Adrenal gland (tissue), 12 donors: ENCODE results near the gene PTS. TPM values are rescaled to one million over a fixed set of nuclear protein-coding genes. Genes with fewer than 3 reads are reported as not detected.

Experiments
- DNase-seq, 7 donors: peaks; one replicate each; pipeline ENCODE4 v3.0.0-alpha.2; 2019 to 2020
- H3K27ac ChIP-seq, 5 donors: fragments of 200-600 bp; sonication (generic) in 4 of 5; 1 replicate in 3 of 5; 2 replicates in 2 of 5; pipeline versions ENCODE4 v1.5.1 to v1.8.0; 2016 to 2020; ENCODE audit warnings: mild to moderate bottlenecking in 1 of 5
- H3K27me3 ChIP-seq: fragments of 200-600 bp; 2 replicates; pipeline ENCODE4 v1.8.0; 2021
- H3K36me3 ChIP-seq, 2 donors: fragments of 200-600 bp; replicated peaks in 1 of 2; 1 replicate in 1 of 2; 2 replicates in 1 of 2; pipeline versions ENCODE4 v1.5.1 to v1.8.0; 2018 to 2022
- H3K4me1 ChIP-seq, 2 donors: fragments of 200-600 bp; replicated peaks in 1 of 2; 1 replicate in 1 of 2; 2 replicates in 1 of 2; pipeline versions ENCODE4 v1.5.1 to v1.8.0; 2018 to 2021
- H3K4me3 ChIP-seq, 4 donors: fragments of 200-600 bp; sonication (generic) in 3 of 4; one replicate each; pipeline ENCODE4 v1.5.1; 2016 to 2018
- H3K9me3 ChIP-seq, 3 donors: fragments of 200-600 bp; sonication (generic) in 1 of 3; replicated peaks in 1 of 3; 1 replicate in 2 of 3; 2 replicates in 1 of 3; pipeline versions ENCODE4 v1.5.1 to v1.8.0; 2016 to 2021
- POLR2A ChIP-seq, 2 donors: fragments of 450-650 bp; IDR thresholded peaks; one replicate each; pipeline ENCODE4 v1.6.1; 2017; ENCODE audit warnings: antibody characterized with exemption in 2 of 2, mild to moderate bottlenecking in 2 of 2, moderate library complexity in 1 of 2
- whole genome bisulfite sequencing, 4 donors: extraction: QIAGEN DNeasy Blood & Tissue Kit in 2 of 4; methylation state at CpG; one replicate each; pipeline versions ENCODE4 v1.1.5 to v1.1.7; 2013 to 2017; 5-methylcytosine and 5-hydroxymethylcytosine counted together
- intact Hi-C, 2 donors: fragments of 100-400 bp; cut with DNase I; formaldehyde crosslinking; loops; one replicate each; pipeline versions ENCODE4 v1.14.1 to v1.15.0; 2022 to 2023
- polyA plus RNA-seq, 3 donors: library from polyadenylated mRNA; stranded (reverse); fragments of 200-250 nt in 2 of 3; fragments of 350-450 nt in 1 of 3; fragmentation: Illumina TruSeq in 1 of 3; extraction: RNeasy Lipid Tissue Mini Kit (QIAGEN cat#74804) in 1 of 3; gene quantifications; one replicate each; pipeline ENCODE4 v1.2.3, GENCODE V29; 2013 to 2014
- total RNA-seq, 9 donors: library from RNA; depleted of rRNA in 4 of 9; stranded (reverse); fragments of >200 nt in 4 of 9; fragments of 120-200 nt in 1 of 9; fragmentation: NEBNext Ultra II Directional in 1 of 9; extraction: Animal tissue kit (Norgen Biotek cat#: 25700) in 1 of 9; gene quantifications; one replicate each; pipeline versions ENCODE4 v1.1.0 to v1.2.4, GENCODE V29; 2013 to 2023
- TF ChIP-seq, protein P1 (sequence below), 6 experiments: fragments of 450-650 bp in 4 of 6; fragments of 200-600 bp in 2 of 6; sonication (generic) in 1 of 6; IDR thresholded peaks; 1 replicate in 5 of 6; 2 replicates in 1 of 6; pipeline versions ENCODE4 v1.5.1 to v1.8.0; 2016 to 2021; ENCODE audit warnings: antibody characterized with exemption in 6 of 6, mild to moderate bottlenecking in 2 of 6, moderate library complexity in 1 of 6
- donor health status: healthy with polysubstance abuse.
- donor health status: Bipolar disorder and iron deficiency.
- donor health status: DM: yes; HTN: yes; CAD: no.
- donor health status: DM: no; HTN: no; CAD: no.
- donor health status: DM: no; HTN: no; CAD: no.
- donor health status: DM: yes; HTN: yes; CAD: no.

PTS gene
- total and polyA plus RNA-seq, 12 donors, result 47.2 to 390 (median 79.1) TPM

DNA sequence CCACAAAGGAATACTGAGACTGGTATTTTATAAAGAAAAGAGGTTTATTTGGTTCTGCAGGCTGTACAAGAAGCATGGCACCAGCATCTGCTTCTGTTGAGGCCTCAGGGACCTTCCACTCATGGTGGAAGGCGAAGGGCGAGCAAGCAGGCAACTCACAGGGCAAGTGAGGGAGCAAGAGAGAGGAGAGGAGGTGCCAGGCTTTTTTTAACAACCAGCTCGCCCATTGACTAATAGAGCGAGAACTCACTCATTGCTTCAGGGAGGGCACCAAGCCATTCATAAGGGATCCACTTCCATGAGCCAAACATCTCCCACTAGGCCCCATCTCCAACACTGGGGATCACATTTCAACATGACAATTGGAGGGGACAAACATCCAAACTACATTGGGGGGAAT is 1.2 kb downstream of the PTS start:
- H3K36me3 ChIP-seq, result peaks cover 0 to 29% of the 10 kb centered on the region in 2 donors
- peaks cover 0 to 20% of the 10 kb centered on the region in 2 donors for H3K4me1 ChIP-seq
- no peak for TF ChIP-seq POLR2A (IDR thresholded peaks at IDR 0.05)
- TF ChIP-seq, protein P1, sequence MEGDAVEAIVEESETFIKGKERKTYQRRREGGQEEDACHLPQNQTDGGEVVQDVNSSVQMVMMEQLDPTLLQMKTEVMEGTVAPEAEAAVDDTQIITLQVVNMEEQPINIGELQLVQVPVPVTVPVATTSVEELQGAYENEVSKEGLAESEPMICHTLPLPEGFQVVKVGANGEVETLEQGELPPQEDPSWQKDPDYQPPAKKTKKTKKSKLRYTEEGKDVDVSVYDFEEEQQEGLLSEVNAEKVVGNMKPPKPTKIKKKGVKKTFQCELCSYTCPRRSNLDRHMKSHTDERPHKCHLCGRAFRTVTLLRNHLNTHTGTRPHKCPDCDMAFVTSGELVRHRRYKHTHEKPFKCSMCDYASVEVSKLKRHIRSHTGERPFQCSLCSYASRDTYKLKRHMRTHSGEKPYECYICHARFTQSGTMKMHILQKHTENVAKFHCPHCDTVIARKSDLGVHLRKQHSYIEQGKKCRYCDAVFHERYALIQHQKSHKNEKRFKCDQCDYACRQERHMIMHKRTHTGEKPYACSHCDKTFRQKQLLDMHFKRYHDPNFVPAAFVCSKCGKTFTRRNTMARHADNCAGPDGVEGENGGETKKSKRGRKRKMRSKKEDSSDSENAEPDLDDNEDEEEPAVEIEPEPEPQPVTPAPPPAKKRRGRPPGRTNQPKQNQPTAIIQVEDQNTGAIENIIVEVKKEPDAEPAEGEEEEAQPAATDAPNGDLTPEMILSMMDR (IDR thresholded peaks at IDR 0.05), result no peak
- H3K27ac ChIP-seq, result peak overlapping the region in 2 of 5 donors; percentile 98
- H3K4me3 ChIP-seq, result peak overlapping the region in 2 of 4 donors; percentile 58 to 98
- WGBS, 4 donors, result 54 to 92% (median 86%) methylated on average over 4 of the region's 4 CpGs
- intact Hi-C loops, result no loop called here
- H3K27me3 ChIP-seq, result no peaks in the 10 kb centered on the region
- no peaks in the 10 kb centered on the region for H3K9me3 ChIP-seq
- no peak for DNase-seq

DNA sequence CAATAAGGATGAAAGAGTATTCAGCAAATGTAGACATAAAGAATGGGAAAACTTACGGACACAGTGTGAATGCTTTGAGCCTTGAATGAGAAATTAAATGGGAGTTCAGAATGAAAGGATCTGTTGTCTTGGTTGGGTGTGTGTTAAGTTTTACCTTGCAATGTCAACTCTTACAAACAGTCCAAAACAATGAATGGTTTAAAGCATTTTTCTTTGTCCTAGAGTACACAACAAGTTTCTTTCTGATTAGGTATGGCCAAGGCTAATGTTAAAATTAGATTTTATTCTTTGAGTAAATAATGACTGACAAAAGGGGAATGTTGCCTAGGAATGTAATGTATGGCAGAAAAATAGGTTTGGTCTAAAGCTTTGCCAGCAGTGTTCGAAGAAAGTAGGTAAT is 2.5 kb downstream of the PTS start:
- H3K4me1 ChIP-seq, result peaks cover 0 to 20% of the 10 kb centered on the region in 2 donors
- no peak overlapping the region for H3K4me3 ChIP-seq
- peaks cover 0 to 29% of the 10 kb centered on the region in 2 donors for H3K36me3 ChIP-seq
- no peaks in the 10 kb centered on the region for H3K27me3 ChIP-seq
- 90 to 94% (median 92%) methylated on average over 2 of the region's 2 CpGs for WGBS, 4 donors
- TF ChIP-seq, protein P1 (IDR thresholded peaks at IDR 0.05), result no peak
- TF ChIP-seq POLR2A (IDR thresholded peaks at IDR 0.05), result no peak
- H3K9me3 ChIP-seq, result no peaks in the 10 kb centered on the region
- no peak overlapping the region for H3K27ac ChIP-seq
- intact Hi-C loops, result no loop called here
- DNase-seq, result no peak

DNA sequence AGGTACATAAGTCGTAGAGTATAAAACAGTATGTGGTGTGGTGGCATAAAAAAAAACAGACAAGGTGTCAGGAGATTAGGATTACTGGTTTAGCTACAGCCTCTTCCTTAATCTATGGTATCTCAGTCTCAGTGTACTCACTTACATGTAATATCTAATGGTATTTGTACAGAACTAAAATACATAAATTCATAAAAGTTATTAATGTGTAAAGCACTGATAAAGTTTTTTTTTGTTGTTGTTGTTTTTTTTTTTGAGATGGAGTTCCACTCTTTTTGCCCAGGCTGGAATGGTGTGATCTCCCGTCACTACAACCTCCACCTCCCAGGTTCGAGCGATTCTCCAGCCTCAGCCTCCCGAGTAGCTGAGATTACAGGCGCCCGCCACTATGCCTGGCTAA is 2.9 kb downstream of the PTS start:
- intact Hi-C loops, result no loop called here

DNA sequence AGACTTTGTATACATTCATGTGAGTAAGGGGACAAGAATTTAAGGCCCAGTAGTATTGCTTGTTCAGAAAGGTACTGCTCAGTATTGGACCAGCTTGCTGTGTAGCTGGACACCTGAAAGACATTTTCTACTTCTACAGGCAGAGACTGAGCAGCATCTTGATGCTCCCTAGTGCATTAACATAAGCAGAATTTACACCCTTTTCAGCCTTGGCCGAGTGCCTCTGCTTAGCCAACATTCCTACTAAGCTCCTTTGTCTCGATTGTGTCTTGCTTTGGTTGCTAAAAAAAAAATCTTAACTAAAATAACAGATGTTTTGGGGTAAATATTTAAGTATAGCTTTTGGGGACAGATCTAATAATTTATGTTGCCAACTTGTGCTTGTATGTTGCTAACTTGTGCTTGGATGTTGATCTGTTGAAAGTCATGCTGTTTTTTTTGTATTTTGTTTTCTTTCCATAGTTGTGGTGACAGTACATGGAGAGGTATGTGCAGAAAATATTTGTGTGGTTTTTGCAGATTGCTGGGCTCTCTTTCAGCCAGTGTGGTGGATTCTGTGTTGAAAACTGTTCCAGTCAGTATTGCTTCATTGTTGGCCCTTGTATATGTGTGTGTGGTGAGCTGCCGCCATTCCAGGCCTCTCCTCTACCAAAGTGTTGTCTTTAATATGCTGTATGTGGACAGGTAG is 3.7 kb downstream of the PTS start:
- Histone ChIP-seq H3K36me3 (peaks cover 0 to 34% of the 10 kb centered on the region in 2 donors), H3K4me1 (peaks cover 0 to 20% of the 10 kb centered on the region in 2 donors), H3K27ac (no peak overlapping the region), H3K9me3 (no peaks in the 10 kb centered on the region), H3K27me3 (no peaks in the 10 kb centered on the region), H3K4me3 (no peak overlapping the region)
- DNase-seq, result no peak
- 59 to 85% (median 71%) methylated on average over 3 of the region's 3 CpGs for WGBS, 4 donors
- intact Hi-C loops, result no loop called here
- TF ChIP-seq POLR2A (IDR thresholded peaks at IDR 0.05), result no peak
- TF ChIP-seq, protein P1 (IDR thresholded peaks at IDR 0.05), result no peak

More for the DNA sequence above, 2.9 kb downstream of the PTS start:
- WGBS, 4 donors, result 91 to 94% (median 92%) methylated on average over 7 of the region's 7 CpGs
- no peaks in the 10 kb centered on the region for H3K27me3 ChIP-seq
- peaks cover 0 to 29% of the 10 kb centered on the region in 2 donors for H3K36me3 ChIP-seq
- H3K4me3 ChIP-seq, result no peak overlapping the region
- H3K27ac ChIP-seq, result no peak overlapping the region
- TF ChIP-seq POLR2A (IDR thresholded peaks at IDR 0.05), result no peak
- TF ChIP-seq, protein P1 (IDR thresholded peaks at IDR 0.05), result no peak
- DNase-seq, result no peak
- H3K9me3 ChIP-seq, result no peaks in the 10 kb centered on the region
- H3K4me1 ChIP-seq, result peaks cover 0 to 20% of the 10 kb centered on the region in 2 donors
